HuH-7 (cell line): ENCODE data around the gene ANKRD13D.
A peak's percentile ranks its signal among the peaks of the same experiment; 100 is the strongest.

Experiments
- DNase-seq: peaks from one replicate; pipeline ENCODE4 v3.0.0; 2011; ENCODE audit warnings: low spot score

Gene ANKRD13D

GRCh38 chr11:67320011-67320410 lies 30.9 kb downstream of the ANKRD13D start:
- no peak for DNase-seq

- DNase-seq = no peak
These were observed 31.6 kb downstream of the ANKRD13D start for GRCh38 chr11:67320691-67321090.

- DNase-seq = no peak
These were observed 32.3 kb downstream of the ANKRD13D start for GRCh38 chr11:67321313-67321871.

- DNase-seq = no peak
These were observed 32.9 kb downstream of the ANKRD13D start for GRCh38 chr11:67322049-67322448.

GRCh38 chr11:67323526-67323925 lies 34.4 kb downstream of the ANKRD13D start:
- DNase-seq = no peak

- no peak for DNase-seq
These were observed 43.1 kb downstream of the ANKRD13D start for GRCh38 chr11:67332081-67332691.

GRCh38 chr11:67337257-67337656 lies 48.2 kb downstream of the ANKRD13D start:
- no peak for DNase-seq

GRCh38 chr11:67344264-67344663 lies 55.2 kb downstream of the ANKRD13D start:
- no peak for DNase-seq

- no peak for DNase-seq
These were observed 56.3 kb downstream of the ANKRD13D start for GRCh38 chr11:67345247-67345919.

GRCh38 chr11:67345920-67346819 lies 57.1 kb downstream of the ANKRD13D start:
- peak; percentile 62 for DNase-seq

- DNase-seq = peak; percentile 44
These were observed 59.1 kb downstream of the ANKRD13D start for GRCh38 chr11:67347964-67348749.

- no peak for DNase-seq
These were observed 59.9 kb downstream of the ANKRD13D start for GRCh38 chr11:67349036-67349435.

GRCh38 chr11:67349457-67349856 lies 60.4 kb downstream of the ANKRD13D start:
- DNase-seq = no peak

GRCh38 chr11:67349928-67350465 lies 60.9 kb downstream of the ANKRD13D start:
- no peak for DNase-seq

- DNase-seq = peak; percentile 96
These were observed 62.3 kb downstream of the ANKRD13D start for GRCh38 chr11:67351275-67352005.
